Sigmoid colon (tissue), 7 donors: Measurements from ENCODE around the gene NLRP14. TPM values are rescaled to one million over a fixed set of nuclear protein-coding genes. Genes with fewer than 3 reads are reported as not detected.

Experiments
- DNase-seq: peaks from one replicate; pipeline ENCODE4 v3.0.0-alpha.2; 2019
- H3K27ac ChIP-seq, 4 donors: fragments of 200-600 bp; sonication (generic); one replicate each; pipeline ENCODE4 v1.5.1; 2016 to 2019; ENCODE audit warnings: mild to moderate bottlenecking in 1 of 4
- H3K27me3 ChIP-seq, 3 donors: fragments of 200-600 bp; sonication (generic); one replicate each; pipeline ENCODE4 v1.5.1; 2019; ENCODE audit warnings: mild to moderate bottlenecking in 1 of 3
- H3K36me3 ChIP-seq, 4 donors: fragments of 200-600 bp; sonication (generic); one replicate each; pipeline ENCODE4 v1.5.1; 2016 to 2019
- H3K4me1 ChIP-seq, 4 donors: fragments of 200-600 bp; sonication (generic); one replicate each; pipeline ENCODE4 v1.5.1; 2017 to 2019
- H3K4me3 ChIP-seq, 4 donors: fragments of 200-600 bp; sonication (generic); one replicate each; pipeline ENCODE4 v1.5.1; 2017 to 2019; ENCODE audit warnings: mild to moderate bottlenecking in 2 of 4, moderate library complexity in 1 of 4
- H3K9me3 ChIP-seq, 4 donors: fragments of 200-600 bp in 3 of 4; sonication (generic) in 3 of 4; one replicate each; pipeline versions ENCODE4 v1.5.1 to v1.6.1; 2013 to 2019
- EP300 ChIP-seq, 4 donors: sonication (generic); formaldehyde crosslinking; IDR thresholded peaks; one replicate each; pipeline ENCODE4 v1.6.1; 2017; ENCODE audit warnings: antibody characterized with exemption in 4 of 4
- POLR2A ChIP-seq, 2 donors: fragments of 450-650 bp; IDR thresholded peaks; one replicate each; pipeline ENCODE4 v1.6.1; 2016; ENCODE audit warnings: antibody characterized with exemption in 2 of 2, mild to moderate bottlenecking in 2 of 2, moderate library complexity in 2 of 2
- POLR2AphosphoS5 ChIP-seq, 4 donors: sonication (generic); formaldehyde crosslinking; IDR thresholded peaks; one replicate each; pipeline ENCODE4 v1.6.1; 2017; ENCODE audit warnings: antibody characterized with exemption in 4 of 4
- WGBS, 2 donors: extraction: QIAGEN DNeasy Blood & Tissue Kit; methylation state at CpG; one replicate each; pipeline ENCODE4 v1.1.7; 2013; 5-methylcytosine and 5-hydroxymethylcytosine counted together
- intact Hi-C: fragments of 100-400 bp; cut with DNase I; formaldehyde crosslinking; loops from one replicate; pipeline ENCODE4 v1.15.1; 2023
- polyA plus RNA-seq, 3 donors: library from polyadenylated mRNA; stranded (reverse); fragments of 200-250 nt; gene quantifications; one replicate each; pipeline ENCODE4 v1.2.3, GENCODE V29; 2013
- total RNA-seq, 4 donors: library from RNA; depleted of rRNA; stranded (reverse); fragments of >200 nt; gene quantifications; one replicate each; pipeline ENCODE4 v1.1.0, GENCODE V29; 2016
- TF ChIP-seq, protein P1 (sequence below), 4 experiments: fragments of 450-650 bp in 3 of 4; fragments of 200-600 bp in 1 of 4; IDR thresholded peaks; one replicate each; pipeline ENCODE4 v1.5.1; 2016 to 2019; ENCODE audit warnings: antibody characterized with exemption in 4 of 4, mild to moderate bottlenecking in 3 of 4, moderate library complexity in 2 of 4
- donor health status: healthy with polysubstance abuse.
- donor health status: Bipolar disorder and iron deficiency.
- donor health status: healthy.

NLRP14 gene
- total and polyA plus RNA-seq, 7 donors, result 0.01 to 0.36 TPM; not detected in 5

DNA sequence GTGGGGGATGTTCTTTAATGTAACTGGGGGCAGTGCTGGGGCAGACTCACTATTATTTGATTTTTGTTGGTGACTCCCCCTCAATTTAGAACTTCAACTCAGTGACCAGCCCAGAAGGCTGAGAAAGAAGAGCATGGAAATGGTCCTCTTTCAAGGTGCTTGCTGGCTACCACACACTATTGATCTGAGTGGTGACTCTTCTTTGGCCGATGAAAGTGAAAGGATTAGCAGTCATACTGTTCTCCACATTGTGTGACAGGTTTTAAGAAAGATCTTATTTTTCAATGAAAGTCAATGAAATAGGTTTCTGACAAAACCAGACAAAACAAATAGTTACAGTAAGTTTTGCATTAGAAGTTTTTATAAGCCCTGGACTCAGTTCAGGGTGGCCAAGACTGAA is 29.9 kb downstream of the NLRP14 start:
- Histone ChIP-seq H3K4me3 (no peak overlapping the region), H3K27me3 (no peaks in the 10 kb centered on the region), H3K4me1 (peaks cover 0 to 9% (median 4%) of the 10 kb centered on the region in 4 donors), H3K9me3 (no peaks in the 10 kb centered on the region), H3K36me3 (no peaks in the 10 kb centered on the region), H3K27ac (no peak overlapping the region)
- intact Hi-C loops, result no loop called here
- 92 to 97% methylated on average over 1 of the region's 1 CpG for WGBS, 2 donors
- TF ChIP-seq POLR2A (IDR thresholded peaks at IDR 0.05) (no peak), POLR2AphosphoS5 (IDR thresholded peaks at IDR 0.05) (no peak), EP300 (IDR thresholded peaks at IDR 0.05) (no peak)
- TF ChIP-seq, protein P1, sequence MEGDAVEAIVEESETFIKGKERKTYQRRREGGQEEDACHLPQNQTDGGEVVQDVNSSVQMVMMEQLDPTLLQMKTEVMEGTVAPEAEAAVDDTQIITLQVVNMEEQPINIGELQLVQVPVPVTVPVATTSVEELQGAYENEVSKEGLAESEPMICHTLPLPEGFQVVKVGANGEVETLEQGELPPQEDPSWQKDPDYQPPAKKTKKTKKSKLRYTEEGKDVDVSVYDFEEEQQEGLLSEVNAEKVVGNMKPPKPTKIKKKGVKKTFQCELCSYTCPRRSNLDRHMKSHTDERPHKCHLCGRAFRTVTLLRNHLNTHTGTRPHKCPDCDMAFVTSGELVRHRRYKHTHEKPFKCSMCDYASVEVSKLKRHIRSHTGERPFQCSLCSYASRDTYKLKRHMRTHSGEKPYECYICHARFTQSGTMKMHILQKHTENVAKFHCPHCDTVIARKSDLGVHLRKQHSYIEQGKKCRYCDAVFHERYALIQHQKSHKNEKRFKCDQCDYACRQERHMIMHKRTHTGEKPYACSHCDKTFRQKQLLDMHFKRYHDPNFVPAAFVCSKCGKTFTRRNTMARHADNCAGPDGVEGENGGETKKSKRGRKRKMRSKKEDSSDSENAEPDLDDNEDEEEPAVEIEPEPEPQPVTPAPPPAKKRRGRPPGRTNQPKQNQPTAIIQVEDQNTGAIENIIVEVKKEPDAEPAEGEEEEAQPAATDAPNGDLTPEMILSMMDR (IDR thresholded peaks at IDR 0.05), result no peak
- DNase-seq, result no peak

DNA sequence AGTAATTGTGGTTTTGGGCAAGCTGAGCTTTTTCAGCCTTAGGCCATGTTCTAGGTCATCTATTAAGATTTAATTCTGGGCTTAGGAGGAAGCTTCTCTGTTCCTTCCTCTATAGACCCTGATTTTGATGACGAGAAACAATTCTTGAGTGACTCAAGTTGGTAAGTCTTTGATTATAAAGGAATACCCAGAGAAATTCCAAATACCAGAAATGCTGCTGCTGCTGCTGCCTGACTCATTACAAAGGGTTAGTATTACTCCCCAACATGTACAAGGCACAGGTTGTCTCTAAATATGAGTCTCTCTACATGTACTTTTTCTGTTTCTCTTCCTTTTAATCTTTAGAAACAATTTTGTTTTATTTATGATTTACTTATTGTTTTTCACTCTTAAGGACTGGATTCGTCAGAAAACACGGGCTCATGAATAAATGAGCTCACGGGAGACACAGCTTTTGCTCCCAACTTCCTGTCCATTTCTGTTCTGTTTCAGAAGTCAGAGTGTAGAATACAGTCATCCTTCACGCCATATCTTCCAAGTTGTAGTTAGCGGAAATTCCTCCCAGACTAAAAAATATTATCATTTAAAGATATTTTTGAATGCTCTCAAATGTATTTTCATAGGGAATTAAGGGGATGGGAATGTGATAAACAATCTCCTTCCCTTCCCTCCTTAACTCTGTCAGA is 36.7 kb downstream of the NLRP14 start:
- no peak for DNase-seq
- no peak for TF ChIP-seq POLR2AphosphoS5 (IDR thresholded peaks at IDR 0.05)
- TF ChIP-seq EP300 (IDR thresholded peaks at IDR 0.05), result no peak
- TF ChIP-seq, protein P1 (IDR thresholded peaks at IDR 0.05), result no peak
- TF ChIP-seq POLR2A (IDR thresholded peaks at IDR 0.05), result no peak
- 73 to 82% methylated on average over 6 of the region's 6 CpGs for WGBS, 2 donors

DNA sequence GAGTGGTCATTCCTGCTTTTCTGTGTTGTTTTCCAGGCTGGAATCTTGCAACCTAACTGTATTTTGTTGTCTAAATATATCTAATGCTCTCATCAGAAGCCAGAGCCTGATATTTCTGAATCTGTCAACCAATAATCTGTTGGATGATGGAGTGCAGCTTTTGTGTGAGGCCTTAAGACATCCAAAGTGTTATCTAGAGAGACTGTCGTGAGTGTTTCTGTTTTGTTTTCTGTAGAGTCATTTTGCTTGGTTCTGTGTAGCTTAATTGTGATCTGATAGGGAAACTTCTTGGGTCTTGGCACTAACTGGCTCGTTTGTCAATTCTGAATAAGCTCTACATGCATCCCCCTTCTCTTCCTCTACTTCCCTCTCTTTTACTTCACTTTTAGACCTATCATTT is 37.4 kb downstream of the NLRP14 start:
- Histone ChIP-seq H3K36me3 (no peaks in the 10 kb centered on the region), H3K27me3 (no peaks in the 10 kb centered on the region), H3K9me3 (no peaks in the 10 kb centered on the region), H3K4me1 (peaks cover 0 to 6% (median 2%) of the 10 kb centered on the region in 4 donors), H3K4me3 (no peak overlapping the region), H3K27ac (no peak overlapping the region)
- intact Hi-C loops, result no loop called here
- DNase-seq, result no peak
- WGBS, 2 donors, result 56 to 57% methylated on average over 2 of the region's 2 CpGs
- TF ChIP-seq POLR2A (IDR thresholded peaks at IDR 0.05) (no peak), EP300 (IDR thresholded peaks at IDR 0.05) (no peak), POLR2AphosphoS5 (IDR thresholded peaks at IDR 0.05) (no peak)
- TF ChIP-seq, protein P1 (IDR thresholded peaks at IDR 0.05), result no peak

More for the DNA sequence above, 36.7 kb downstream of the NLRP14 start:
- H3K36me3 ChIP-seq, result no peaks in the 10 kb centered on the region
- no peaks in the 10 kb centered on the region for H3K27me3 ChIP-seq
- H3K4me3 ChIP-seq, result no peak overlapping the region
- intact Hi-C loops, result no loop called here
- H3K9me3 ChIP-seq, result no peaks in the 10 kb centered on the region
- H3K27ac ChIP-seq, result no peak overlapping the region
- H3K4me1 ChIP-seq, result peaks cover 0 to 6% (median 2%) of the 10 kb centered on the region in 4 donors

DNA sequence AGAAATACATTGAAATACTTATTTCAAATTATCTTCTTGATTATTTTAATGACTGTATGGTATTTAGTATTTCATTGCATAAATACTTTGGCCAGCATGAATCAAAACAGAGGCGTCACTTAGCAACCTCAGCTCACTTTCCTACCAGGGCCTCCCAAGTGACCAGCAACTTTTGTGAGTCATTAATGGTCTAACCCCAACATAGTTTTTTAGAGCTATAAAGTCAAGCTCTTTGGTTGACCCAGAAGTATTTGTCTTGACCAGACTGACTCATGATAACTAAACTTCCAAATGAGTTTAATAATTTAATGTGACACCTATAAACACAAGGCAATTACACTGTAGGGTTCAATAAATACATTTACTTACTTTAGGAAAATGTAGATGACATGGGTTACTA is 40.6 kb downstream of the NLRP14 start:
- Histone ChIP-seq H3K4me1 (peaks cover 0 to 6% (median 2%) of the 10 kb centered on the region in 4 donors), H3K4me3 (no peak overlapping the region), H3K27me3 (no peaks in the 10 kb centered on the region), H3K9me3 (no peaks in the 10 kb centered on the region), H3K27ac (no peak overlapping the region), H3K36me3 (no peaks in the 10 kb centered on the region)
- 75 to 79% methylated on average over 1 of the region's 1 CpG for WGBS, 2 donors
- no peak for DNase-seq
- intact Hi-C loops, result no loop called here
- TF ChIP-seq POLR2A (IDR thresholded peaks at IDR 0.05), result no peak
- no peak for TF ChIP-seq POLR2AphosphoS5 (IDR thresholded peaks at IDR 0.05)
- TF ChIP-seq, protein P1 (IDR thresholded peaks at IDR 0.05), result no peak
- TF ChIP-seq EP300 (IDR thresholded peaks at IDR 0.05), result no peak
